ENCODE results near the gene SNX4. TPM values are rescaled to one million over a fixed set of nuclear protein-coding genes. Genes with fewer than 3 reads are reported as not detected.

SNX4 gene
- total RNA-seq, 1 donor from 2014 or later, result 36.5 TPM

DNA sequence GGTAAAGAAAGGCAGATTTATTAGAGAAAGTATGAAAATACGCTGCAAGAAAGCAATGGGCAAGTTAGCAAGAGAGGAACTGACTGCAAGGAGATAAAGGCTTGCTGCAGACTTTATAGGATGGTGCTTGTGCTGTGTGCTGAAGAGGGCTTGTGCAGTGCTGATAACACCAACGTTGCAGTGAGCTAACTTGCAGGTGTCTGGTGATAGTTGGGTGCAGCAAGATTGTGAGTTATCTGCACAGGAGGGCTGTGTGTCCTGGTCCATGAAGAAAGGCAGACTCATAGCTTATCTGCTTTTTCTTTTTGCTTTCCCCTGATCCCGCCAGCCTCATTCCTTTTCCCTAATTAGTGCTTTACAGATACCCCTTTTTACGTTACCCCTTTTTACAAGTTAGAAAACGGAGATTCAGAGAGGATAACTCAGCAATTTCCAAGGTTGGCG is 86.9 kb downstream of the SNX4 start:
- no peak overlapping the region for H3K4me3 Mint-ChIP-seq
- TF ChIP-seq, protein P1, sequence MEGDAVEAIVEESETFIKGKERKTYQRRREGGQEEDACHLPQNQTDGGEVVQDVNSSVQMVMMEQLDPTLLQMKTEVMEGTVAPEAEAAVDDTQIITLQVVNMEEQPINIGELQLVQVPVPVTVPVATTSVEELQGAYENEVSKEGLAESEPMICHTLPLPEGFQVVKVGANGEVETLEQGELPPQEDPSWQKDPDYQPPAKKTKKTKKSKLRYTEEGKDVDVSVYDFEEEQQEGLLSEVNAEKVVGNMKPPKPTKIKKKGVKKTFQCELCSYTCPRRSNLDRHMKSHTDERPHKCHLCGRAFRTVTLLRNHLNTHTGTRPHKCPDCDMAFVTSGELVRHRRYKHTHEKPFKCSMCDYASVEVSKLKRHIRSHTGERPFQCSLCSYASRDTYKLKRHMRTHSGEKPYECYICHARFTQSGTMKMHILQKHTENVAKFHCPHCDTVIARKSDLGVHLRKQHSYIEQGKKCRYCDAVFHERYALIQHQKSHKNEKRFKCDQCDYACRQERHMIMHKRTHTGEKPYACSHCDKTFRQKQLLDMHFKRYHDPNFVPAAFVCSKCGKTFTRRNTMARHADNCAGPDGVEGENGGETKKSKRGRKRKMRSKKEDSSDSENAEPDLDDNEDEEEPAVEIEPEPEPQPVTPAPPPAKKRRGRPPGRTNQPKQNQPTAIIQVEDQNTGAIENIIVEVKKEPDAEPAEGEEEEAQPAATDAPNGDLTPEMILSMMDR (conservative IDR thresholded peaks at IDR 0.05), result no peak
- H3K4me1 Mint-ChIP-seq (ENCODE audit: unreplicated experiment), result peaks cover 14% of the 10 kb centered on the region
- no peak overlapping the region for H3K27ac Mint-ChIP-seq
- H3K9me3 Mint-ChIP-seq, result no peaks in the 10 kb centered on the region
- DNase-seq (ENCODE audit: extremely low spot score, unreplicated experiment), result no peak
- H3K36me3 Mint-ChIP-seq, result no peaks in the 10 kb centered on the region
- no peaks in the 10 kb centered on the region for H3K27me3 Mint-ChIP-seq

DNA sequence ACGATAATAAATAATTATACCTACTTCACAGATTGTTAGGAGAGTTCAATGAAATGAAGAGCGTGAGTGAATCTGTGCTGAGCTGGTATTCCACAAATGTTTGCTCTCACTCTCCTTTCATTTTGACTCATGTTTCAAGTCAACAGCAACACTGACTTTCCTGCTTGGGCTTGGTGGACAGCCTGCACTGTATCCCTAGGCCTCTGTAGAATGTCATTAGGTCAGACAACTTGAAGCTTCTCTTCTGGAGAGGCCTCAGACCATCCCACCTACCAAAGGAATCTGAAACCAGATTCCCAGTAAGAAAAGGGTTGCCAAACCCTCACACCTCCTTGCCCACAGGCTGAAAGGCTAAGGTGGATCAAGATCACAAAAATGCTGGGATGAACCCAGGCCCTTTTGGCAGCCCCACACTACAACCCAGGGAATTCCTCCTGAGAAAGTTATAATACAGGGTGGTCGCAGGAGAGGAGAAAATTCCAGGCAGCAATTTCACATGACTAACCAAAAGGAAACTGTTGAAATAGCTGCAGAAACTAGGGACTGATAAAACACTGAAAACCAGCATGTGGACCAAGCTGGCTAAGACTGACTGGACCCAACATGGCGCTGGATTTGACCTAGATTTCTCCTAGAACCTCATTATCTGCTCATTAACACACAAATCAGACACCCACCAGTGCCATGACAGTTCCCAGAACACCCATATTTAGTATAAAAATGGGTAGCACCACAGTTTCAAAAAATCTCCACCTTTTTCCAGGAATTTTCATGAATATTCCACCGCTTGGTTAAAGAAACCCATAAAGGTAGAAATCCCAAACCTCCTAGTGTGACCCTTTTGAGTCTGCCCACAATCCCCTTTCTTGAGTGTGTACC is 87.9 kb downstream of the SNX4 start:
- TF ChIP-seq, protein P1 (conservative IDR thresholded peaks at IDR 0.05), result no peak
- Mint-ChIP-seq H3K4me1 (ENCODE audit: unreplicated experiment) (peaks cover 15% of the 10 kb centered on the region), H3K4me3 (no peak overlapping the region), H3K27ac (no peak overlapping the region), H3K9me3 (no peaks in the 10 kb centered on the region), H3K36me3 (no peaks in the 10 kb centered on the region), H3K27me3 (no peaks in the 10 kb centered on the region)
- DNase-seq (ENCODE audit: extremely low spot score, unreplicated experiment), result no peak

DNA sequence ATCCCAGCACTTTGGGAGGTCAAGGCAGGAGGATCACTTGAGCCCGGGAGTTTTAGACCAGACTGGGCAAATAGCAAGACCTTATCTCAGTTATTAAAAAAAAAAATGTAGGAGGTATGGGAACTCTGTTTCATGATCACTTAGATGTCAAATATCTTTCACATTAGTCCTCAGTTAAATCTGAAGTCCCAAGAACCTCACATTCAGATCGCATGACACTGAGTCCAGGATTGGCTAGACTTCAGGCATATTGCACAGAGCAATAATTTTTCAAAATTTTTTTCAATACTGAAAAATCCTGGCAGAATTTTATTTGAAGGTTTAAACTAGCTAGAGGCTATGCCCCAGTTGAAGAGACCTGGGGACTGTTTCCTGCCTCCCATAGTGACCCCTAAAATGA is 88.6 kb downstream of the SNX4 start:
- no peaks in the 10 kb centered on the region for H3K9me3 Mint-ChIP-seq
- DNase-seq (ENCODE audit: extremely low spot score, unreplicated experiment), result no peak
- H3K36me3 Mint-ChIP-seq, result no peaks in the 10 kb centered on the region
- no peaks in the 10 kb centered on the region for H3K27me3 Mint-ChIP-seq
- no peak overlapping the region for H3K27ac Mint-ChIP-seq
- peaks cover 15% of the 10 kb centered on the region for H3K4me1 Mint-ChIP-seq (ENCODE audit: unreplicated experiment)
- TF ChIP-seq, protein P1 (conservative IDR thresholded peaks at IDR 0.05), result no peak
- H3K4me3 Mint-ChIP-seq, result no peak overlapping the region

DNA sequence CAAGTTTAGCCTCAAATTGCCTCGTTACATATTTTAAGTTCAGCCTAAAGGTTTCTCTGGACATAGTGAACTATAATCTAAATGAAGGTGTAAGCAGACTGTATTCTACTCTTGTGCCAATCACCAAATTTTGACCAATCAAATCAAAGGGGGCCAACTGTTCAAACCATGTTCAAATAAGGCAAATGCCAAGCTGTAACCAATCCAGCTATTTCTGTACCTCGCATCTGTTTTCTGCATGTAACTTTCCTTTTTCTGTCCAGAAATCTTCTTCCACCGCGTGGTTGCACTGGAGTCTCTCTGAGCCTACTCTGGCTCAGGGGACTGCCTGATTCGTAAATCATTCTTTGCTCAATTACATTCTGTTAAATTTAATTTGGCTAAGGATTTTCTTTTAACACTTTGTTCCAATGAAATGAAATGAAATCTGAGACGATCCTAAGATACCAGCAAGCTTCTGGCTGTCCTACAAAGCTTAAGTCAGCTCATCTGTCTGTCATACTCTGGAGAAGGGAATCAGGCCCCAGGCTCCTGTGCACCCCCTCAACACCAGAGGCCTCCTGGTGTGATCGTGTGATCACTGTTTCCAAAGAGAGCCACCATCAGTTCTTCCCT is 91.7 kb downstream of the SNX4 start:
- H3K4me1 Mint-ChIP-seq (ENCODE audit: unreplicated experiment), result peaks cover 15% of the 10 kb centered on the region
- no peak for DNase-seq (ENCODE audit: extremely low spot score, unreplicated experiment)
- H3K36me3 Mint-ChIP-seq, result no peaks in the 10 kb centered on the region
- H3K4me3 Mint-ChIP-seq, result no peak overlapping the region
- H3K27ac Mint-ChIP-seq, result no peak overlapping the region
- no peaks in the 10 kb centered on the region for H3K27me3 Mint-ChIP-seq
- TF ChIP-seq, protein P1 (conservative IDR thresholded peaks at IDR 0.05), result no peak
- H3K9me3 Mint-ChIP-seq, result no peaks in the 10 kb centered on the region

DNA sequence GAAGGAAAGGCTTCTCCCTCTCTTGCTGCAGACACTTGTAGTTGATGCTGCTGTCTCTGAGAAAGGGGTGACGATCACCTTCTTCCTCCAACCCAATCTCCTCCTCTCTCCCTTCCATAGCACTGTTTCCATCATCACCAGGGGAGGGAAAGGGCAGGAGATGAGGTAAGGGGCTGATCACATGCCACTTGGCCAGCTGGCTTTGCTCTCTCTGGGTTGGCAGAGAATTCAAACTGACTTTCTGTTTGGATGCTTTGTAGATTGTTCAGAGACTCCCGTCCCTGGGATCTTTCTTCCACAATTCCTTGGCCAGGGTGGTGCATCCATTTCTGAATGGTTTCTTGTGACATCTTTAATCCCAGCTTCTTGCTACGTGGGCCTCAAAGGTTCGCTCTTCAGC is 101.7 kb downstream of the SNX4 start:
- Mint-ChIP-seq H3K27ac (no peak overlapping the region), H3K4me1 (ENCODE audit: unreplicated experiment) (no peaks in the 10 kb centered on the region), H3K9me3 (no peaks in the 10 kb centered on the region), H3K27me3 (peaks cover 4% of the 10 kb centered on the region), H3K36me3 (no peaks in the 10 kb centered on the region), H3K4me3 (no peak overlapping the region)
- TF ChIP-seq, protein P1 (conservative IDR thresholded peaks at IDR 0.05), result no peak
- DNase-seq (ENCODE audit: extremely low spot score, unreplicated experiment), result no peak
